GM20000 (cell line): ENCODE data around the gene LMAN2L.

Experiments
- DNase-seq: peaks from one replicate; pipeline ENCODE4 v3.0.0; 2012; ENCODE audit warnings: low spot score
- CTCF ChIP-seq: IDR thresholded peaks from 2 replicates; pipeline ENCODE4 v1.5.1; 2012; ENCODE audit warnings: mild to moderate bottlenecking, control low read depth; ENCODE audit errors: extremely low read depth, missing control alignments

Gene LMAN2L

GRCh38 chr2:96747061-96747617, 7.3 kb upstream of the LMAN2L start:
- no peak for DNase-seq
- TF ChIP-seq CTCF, result no peak

- no peak for DNase-seq
- no peak for TF ChIP-seq CTCF
Observed at GRCh38 chr2:96739076-96739632, 710 bp downstream of the LMAN2L start.

GRCh38 chr2:96737831-96738230, 2.0 kb downstream of the LMAN2L start:
- TF ChIP-seq CTCF, result no peak
- no peak for DNase-seq

- no peak for TF ChIP-seq CTCF
- no peak for DNase-seq
Observed at GRCh38 chr2:96737251-96737650, 2.6 kb downstream of the LMAN2L start.

GRCh38 chr2:96734880-96735583, 4.8 kb downstream of the LMAN2L start:
- no peak for TF ChIP-seq CTCF
- no peak for DNase-seq

- no peak for TF ChIP-seq CTCF
- DNase-seq, result no peak
Observed at GRCh38 chr2:96733931-96734330, 5.9 kb downstream of the LMAN2L start.

- TF ChIP-seq CTCF, result no peak
- DNase-seq, result no peak
Observed at GRCh38 chr2:96730212-96730611, 9.7 kb downstream of the LMAN2L start.
